ENCODE results near the gene DAZAP1.

GRCh38 chr19:1361601-1362386 lies 45.6 kb upstream of the DAZAP1 start:
- TF ChIP-seq POLR2A (IDR thresholded peaks at IDR 0.05) (no peak), CTCF (IDR thresholded peaks at IDR 0.05) (no peak), POLR2AphosphoS5 (IDR thresholded peaks at IDR 0.05) (no peak), EP300 (IDR thresholded peaks at IDR 0.05) (no peak)
